H1 (cell line): ENCODE data around the gene MCM6.

Experiments
- BCL11A ChIP-seq, 2 experiments: IDR thresholded peaks; one replicate each; pipeline ENCODE4 v1.6.1; 2011; ENCODE audit warnings: low read depth in 2 of 2, low read length in 2 of 2, mild to moderate bottlenecking in 2 of 2
- CHD1 ChIP-seq: IDR thresholded peaks from 2 replicates; pipeline ENCODE4 v1.6.1; 2012; ENCODE audit warnings: low read depth, low read length, improper control_type of control experiment
- CREB1 ChIP-seq: IDR thresholded peaks from 2 replicates; pipeline ENCODE4 v1.6.1; 2012; ENCODE audit warnings: inconsistent platforms
- CTCF ChIP-seq, 3 experiments: IDR thresholded peaks; 1 replicate in 2 of 3; 2 replicates in 1 of 3; pipeline versions ENCODE4 v1.5.1 to v1.6.1; 2011; ENCODE audit warnings: low read length in 3 of 3, mild to moderate bottlenecking in 3 of 3, inconsistent platforms in 2 of 3, low read depth in 1 of 3, moderate library complexity in 1 of 3; ENCODE audit not compliant: insufficient read depth in 1 of 3; ENCODE audit errors: control extremely low read depth in 1 of 3
- JUND ChIP-seq: IDR thresholded peaks from 2 replicates; pipeline ENCODE4 v1.6.1; 2011; ENCODE audit warnings: mild to moderate bottlenecking, improper control_type of control experiment, low read length
- POLR2A ChIP-seq, 2 experiments: IDR thresholded peaks; 1 replicate in 1 of 2; 2 replicates in 1 of 2; pipeline ENCODE4 v1.6.1; 2011; ENCODE audit warnings: low read depth in 2 of 2, low read length in 2 of 2, mild to moderate bottlenecking in 2 of 2; ENCODE audit errors: control extremely low read depth in 1 of 2
- RNF2 ChIP-seq: fragments of 200-900, 300-1000 bp; sonication (generic); IDR thresholded peaks from 2 replicates; pipeline ENCODE4 v1.7.1; 2016; ENCODE audit warnings: borderline replicate concordance, low read depth, mild to moderate bottlenecking, antibody characterized with exemption, low read length; ENCODE audit not compliant: poor library complexity, severe bottlenecking; ENCODE audit errors: missing control alignments
- SIX5 ChIP-seq: IDR thresholded peaks from 2 replicates; pipeline ENCODE4 v1.6.1; 2011; ENCODE audit warnings: mild to moderate bottlenecking, low read depth, low read length

- TF ChIP-seq CTCF (IDR thresholded peaks at IDR 0.05; ENCODE audit: control extremely low read depth in 1 of 3, insufficient read depth in 1 of 3, low read depth in 1 of 3, low read length in 3 of 3) (no peak), JUND (no peak), BCL11A (IDR thresholded peaks at IDR 0.05; ENCODE audit: low read depth in 2 of 2, low read length in 2 of 2) (no peak), RNF2 (no peak), CREB1 (no peak), SIX5 (no peak), CHD1 (no peak), POLR2A (IDR thresholded peaks at IDR 0.05; ENCODE audit: control extremely low read depth in 1 of 2, low read depth in 2 of 2, low read length in 2 of 2) (no peak)
Measured at GRCh38 chr2:135850892-135851668, 25.2 kb downstream of the MCM6 start.
